IPS-18c (cell line): ENCODE data around the gene SH2D3A.
"Not testable (repeated sequence)": the region's sequence is repeated elsewhere in the genome, so short reads cannot be mapped to it uniquely, and the experiment has no call there.

Experiments used
- H3K4me3 ChIP-seq: 2 replicates; pipeline ENCODE4 v1.7.0; 2013; ENCODE audit warnings: low read depth, mild to moderate bottlenecking, low read length, moderate library complexity; ENCODE audit not compliant: insufficient read depth
- H3K9me3 ChIP-seq: one replicate; pipeline ENCODE4 v1.6.1; 2013; ENCODE audit warnings: mild to moderate bottlenecking, low read length, moderate library complexity; ENCODE audit not compliant: control insufficient read depth, insufficient read depth

Gene SH2D3A

GRCh38 chr19:6771648-6772027, 4.4 kb upstream of the SH2D3A start:
- H3K4me3 ChIP-seq, H3K9me3 ChIP-seq: not testable (repeated sequence)

- no peak overlapping the region for H3K4me3 ChIP-seq
These were observed 1.9 kb upstream of the SH2D3A start for GRCh38 chr19:6769006-6769619.

DNA sequence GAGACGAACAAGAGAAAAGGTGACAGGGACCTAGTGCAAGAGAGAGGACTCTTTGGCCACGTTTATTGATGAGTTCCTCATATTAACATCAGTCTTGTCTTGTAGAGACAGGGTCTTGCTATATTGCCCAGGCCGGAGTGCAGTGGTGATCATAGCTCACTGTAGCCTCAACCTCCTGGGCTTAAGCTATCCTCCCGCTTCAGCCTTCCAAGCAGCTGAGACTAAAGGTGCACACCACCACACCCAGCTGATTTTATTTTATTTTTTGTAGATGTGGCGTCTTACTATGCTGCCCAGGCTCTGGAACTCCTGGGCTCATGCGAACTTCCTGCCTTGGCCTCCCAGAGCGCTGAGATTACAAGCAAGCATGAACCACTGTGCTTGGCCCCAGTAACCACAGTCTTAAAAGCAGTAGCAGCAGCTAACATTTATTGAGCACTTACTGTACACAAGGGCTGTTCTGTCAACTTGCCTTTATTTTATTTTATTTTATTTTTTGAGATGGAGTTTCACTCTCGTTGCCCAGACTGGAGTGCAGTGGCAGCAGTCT, 1.1 kb upstream of the SH2D3A start:
- Histone ChIP-seq H3K4me3 (peak overlapping the region; percentile 81), H3K9me3 (no peaks in the 10 kb centered on the region)

More at GRCh38 chr19:6769006-6769619, 1.9 kb upstream of the SH2D3A start:
- no peaks in the 10 kb centered on the region for H3K9me3 ChIP-seq

GRCh38 chr19:6767081-6767356, 216 bp downstream of the SH2D3A start:
- peak overlapping the region; percentile 81 for H3K4me3 ChIP-seq
- no peaks in the 10 kb centered on the region for H3K9me3 ChIP-seq

DNA sequence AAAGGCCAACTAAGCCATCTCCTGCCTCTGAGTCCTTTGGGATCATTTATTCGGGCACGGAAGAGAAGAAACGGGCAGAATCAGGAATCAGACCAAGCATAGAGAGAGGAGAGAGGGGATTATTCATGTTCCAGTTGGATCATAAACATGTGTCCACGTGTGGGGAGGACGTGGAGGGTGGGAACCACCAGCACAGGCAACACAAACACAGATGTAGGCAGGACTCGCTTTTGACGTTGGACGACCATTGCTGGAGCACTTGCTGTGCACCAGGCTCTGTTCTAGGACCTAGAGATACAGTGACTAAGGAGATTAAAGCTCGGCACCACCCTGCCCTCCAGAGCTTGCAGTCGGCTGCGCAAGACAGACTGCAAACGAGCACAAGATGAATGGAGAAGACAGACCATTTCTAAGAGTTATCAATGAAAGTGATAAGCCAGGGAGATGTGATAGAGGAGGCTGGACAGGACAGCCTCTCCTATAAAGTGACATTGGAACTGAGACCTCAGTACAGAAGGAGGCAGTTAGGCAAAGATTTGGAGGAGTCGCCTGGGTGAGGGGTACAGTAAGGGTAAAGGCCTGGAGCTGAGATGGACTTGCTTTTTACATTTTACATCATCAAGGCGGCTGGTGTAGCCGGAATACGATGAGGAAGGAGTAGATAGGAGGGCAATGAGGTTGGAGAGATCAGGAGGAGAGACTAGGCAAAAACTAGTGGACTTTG, 716 bp downstream of the SH2D3A start:
- Histone ChIP-seq H3K9me3 (no peaks in the 10 kb centered on the region), H3K4me3 (peak overlapping the region; percentile 81)

DNA sequence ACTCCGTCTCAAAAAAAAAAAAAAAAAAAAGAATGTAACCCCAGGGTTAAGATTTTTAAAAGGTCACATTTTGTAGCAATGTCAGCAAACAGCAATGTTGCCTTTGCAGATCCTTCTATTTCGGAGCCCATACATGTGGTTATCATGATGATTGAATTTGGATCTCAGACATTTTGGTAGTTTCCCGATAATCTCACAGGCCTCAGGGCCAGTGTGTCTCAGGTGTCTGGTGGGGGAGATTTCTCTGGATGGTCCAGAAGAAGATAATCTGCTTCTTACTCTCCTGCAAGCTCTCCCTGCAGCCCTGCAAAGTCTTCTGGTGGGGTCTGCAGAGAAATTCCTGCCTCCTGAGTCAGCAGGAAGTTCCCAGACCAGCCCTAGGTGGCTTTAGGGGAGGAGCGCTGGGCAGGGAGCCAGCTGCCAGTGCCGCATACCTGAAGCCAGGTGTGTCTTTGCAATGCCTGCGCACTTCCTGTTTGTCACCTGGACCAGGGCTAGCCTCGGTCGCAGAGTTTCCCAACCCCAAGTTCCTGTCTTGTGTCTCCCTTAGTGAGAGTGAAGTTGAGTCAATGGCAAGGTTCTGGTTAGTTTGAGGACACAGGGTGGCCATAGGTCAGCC, 1.4 kb downstream of the SH2D3A start:
- Histone ChIP-seq H3K4me3 (peak overlapping the region; percentile 81), H3K9me3 (no peaks in the 10 kb centered on the region)

- H3K9me3 ChIP-seq, H3K4me3 ChIP-seq: not testable (repeated sequence)
These were observed 4.9 kb downstream of the SH2D3A start for GRCh38 chr19:6762253-6762797.

- no peaks in the 10 kb centered on the region for H3K9me3 ChIP-seq
- no peak overlapping the region for H3K4me3 ChIP-seq
These were observed 6.1 kb downstream of the SH2D3A start for GRCh38 chr19:6761053-6761676.

DNA sequence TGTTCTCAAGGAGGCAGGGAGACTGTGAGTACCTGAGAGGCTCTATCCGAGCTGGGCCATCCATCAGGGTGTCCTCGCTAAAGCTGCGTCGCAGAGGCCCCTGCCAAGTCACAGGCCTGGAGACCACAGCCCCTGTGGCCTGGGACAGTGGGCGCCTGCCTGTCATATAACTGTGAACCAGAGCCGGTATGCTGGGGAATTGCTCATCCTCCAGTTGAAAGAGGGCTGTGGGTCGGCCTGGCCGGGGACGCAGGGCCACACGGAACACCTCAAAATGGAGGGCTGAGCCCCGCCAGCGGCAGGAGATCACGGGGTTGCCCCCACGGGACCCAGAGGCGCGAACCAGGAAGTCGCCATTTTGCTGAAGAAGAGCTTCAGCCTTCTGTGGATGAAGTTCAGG, 6.6 kb downstream of the SH2D3A start:
- Histone ChIP-seq H3K4me3 (no peak overlapping the region), H3K9me3 (no peaks in the 10 kb centered on the region)

- Histone ChIP-seq H3K9me3 (no peaks in the 10 kb centered on the region), H3K4me3 (no peak overlapping the region)
These were observed 12.4 kb downstream of the SH2D3A start for GRCh38 chr19:6754653-6755463.

- Histone ChIP-seq H3K4me3 (no peak overlapping the region), H3K9me3 (no peaks in the 10 kb centered on the region)
These were observed 13.1 kb downstream of the SH2D3A start for GRCh38 chr19:6754136-6754535.

DNA sequence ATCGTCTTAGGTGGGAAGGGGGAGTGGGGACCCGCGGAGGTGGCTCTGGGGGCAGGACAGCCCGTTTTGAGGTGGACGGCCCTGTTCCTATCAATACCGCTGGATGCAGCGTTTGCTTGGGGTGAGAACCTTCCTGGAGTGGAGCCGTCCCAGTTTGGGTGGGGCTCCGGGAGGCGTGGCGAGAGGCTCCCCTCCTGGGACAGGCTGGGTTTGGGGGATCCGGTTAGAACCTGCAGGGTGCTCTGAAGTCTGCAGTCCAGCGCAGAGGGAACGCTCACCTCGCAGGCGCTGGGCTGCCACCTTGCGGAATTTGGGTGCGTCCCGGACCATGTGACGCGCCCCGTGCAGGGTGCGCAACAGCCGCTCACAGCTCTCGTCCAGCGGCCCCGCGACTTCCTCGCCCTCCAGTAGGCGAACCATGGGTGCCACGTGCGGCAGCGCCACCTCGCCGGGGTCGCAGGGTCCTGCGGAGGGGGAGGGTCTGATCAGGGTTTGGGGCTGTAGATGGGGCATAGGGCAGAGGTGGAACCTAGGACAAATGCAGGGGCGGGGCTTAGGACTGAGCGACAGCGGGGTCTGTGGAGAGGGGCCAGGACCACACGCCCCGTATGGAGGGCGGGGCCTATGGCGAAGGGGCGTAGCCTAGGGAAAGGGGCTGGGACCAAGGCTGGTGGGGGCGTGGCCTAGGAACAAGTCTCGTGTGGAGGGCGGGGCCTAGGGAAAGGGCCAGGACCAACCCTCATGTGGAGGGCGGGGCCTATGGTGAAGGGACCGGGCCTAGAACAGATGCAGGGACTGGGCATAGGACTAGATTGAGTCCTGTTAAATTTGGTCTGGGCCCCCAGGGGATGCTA, 13.8 kb downstream of the SH2D3A start:
- Histone ChIP-seq H3K4me3 (peak overlapping the region; percentile 62), H3K9me3 (no peaks in the 10 kb centered on the region)

DNA sequence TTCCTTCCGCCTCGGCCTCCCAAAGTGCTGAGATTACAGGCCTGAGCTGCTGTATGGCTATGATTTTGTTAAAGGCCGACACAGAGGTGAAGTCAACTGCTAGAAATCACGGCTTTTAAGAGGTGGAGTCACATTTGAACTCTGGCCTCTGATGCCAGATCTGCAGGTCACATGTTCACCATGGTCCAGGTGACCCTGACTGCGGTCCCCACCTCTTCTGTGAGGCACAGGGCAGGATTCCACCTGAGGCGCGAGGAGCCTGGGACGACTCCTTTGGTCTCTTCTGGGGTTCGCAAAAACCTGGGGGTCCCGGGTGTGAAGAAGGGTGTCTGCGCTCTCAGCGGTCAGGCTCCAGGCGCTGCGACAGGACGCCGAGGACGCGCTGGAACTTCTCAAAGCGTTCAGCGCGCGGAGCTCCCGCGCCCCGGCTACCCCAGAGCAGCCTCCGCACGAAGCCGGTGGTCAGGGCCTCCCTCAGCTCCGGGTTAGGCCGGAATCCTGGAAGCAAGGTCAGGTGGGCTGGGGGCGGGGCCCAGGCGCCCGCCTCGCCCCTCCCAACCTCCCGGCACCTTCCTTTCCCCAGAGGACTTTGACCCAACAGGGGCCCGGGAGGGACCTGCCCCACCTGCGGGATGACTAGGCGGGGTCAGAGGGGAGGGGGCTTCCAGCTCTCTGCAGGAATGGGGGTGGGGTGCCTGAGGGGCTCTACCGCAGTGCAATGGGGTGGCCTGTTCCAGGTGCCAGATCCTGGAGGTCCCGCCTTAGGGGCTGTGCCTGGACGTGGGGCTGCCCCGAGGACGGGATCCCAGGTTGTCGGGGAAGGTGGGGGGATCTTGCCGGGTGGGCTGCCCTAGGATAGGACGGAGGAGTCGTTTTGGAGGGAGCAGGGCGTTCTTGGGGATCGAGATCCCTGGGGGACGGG, 14.7 kb downstream of the SH2D3A start:
- H3K4me3 ChIP-seq, result peak overlapping the region; percentile 62
- H3K9me3 ChIP-seq, result no peaks in the 10 kb centered on the region

GRCh38 chr19:6751189-6751588, 16.0 kb downstream of the SH2D3A start:
- H3K9me3 ChIP-seq, result no peaks in the 10 kb centered on the region
- H3K4me3 ChIP-seq, result no peak overlapping the region

GRCh38 chr19:6750062-6750461, 17.2 kb downstream of the SH2D3A start:
- no peaks in the 10 kb centered on the region for H3K9me3 ChIP-seq
- H3K4me3 ChIP-seq, result no peak overlapping the region
